NT2/D1 (cell line): ENCODE data around the gene GDF7.

Source experiments
- SUZ12 ChIP-seq: IDR thresholded peaks from 2 replicates; pipeline ENCODE4 v1.6.1; 2011; ENCODE audit not compliant: insufficient read length, insufficient read depth; ENCODE audit errors: extremely low read depth
- YY1 ChIP-seq: IDR thresholded peaks from 2 replicates; pipeline ENCODE4 v1.6.1; 2011; ENCODE audit not compliant: insufficient read length, insufficient read depth
- ZNF274 ChIP-seq: IDR thresholded peaks from 2 replicates; pipeline ENCODE4 v1.6.1; 2011; ENCODE audit warnings: mild to moderate bottlenecking, low read depth, low read length

DNA sequence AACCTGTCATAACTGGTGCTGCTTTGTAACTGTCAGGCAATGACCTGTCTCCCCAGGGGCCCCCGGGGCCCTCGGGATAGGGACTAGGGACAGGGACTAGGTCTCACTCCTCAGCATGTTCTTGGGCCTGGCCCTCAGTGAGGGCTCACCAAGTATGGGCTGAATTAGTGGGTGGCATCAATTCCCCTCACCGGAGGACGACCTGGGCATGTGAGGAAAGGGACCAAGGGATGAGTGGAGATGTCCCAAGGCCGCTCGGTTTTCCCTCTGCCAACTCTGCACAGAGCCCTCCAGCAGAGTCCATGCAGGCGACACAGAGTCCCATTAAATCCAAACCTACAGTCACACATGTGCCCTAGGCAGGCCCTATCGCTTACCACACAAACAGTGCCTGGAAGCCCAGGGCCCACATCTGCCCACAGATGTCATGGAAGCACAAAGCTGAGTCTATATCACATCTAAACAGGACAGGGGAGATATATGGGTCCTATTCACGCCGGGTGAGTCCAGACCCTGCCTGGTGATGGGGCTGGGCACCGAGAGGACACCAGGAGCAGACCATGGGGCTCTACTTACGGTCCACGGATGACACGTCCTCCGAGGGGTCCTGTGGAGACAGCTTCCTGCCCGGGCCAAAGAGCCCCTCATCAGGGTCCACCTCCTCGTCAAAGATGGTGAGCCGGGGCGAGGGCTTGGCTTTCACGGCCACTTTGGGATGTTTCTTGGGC lies 42.6 kb upstream of the GDF7 start:
- TF ChIP-seq YY1 (no peak), ZNF274 (no peak), SUZ12 (no peak)
